H9 (cell line): ENCODE measurements around the gene DOCK1. TPM values are rescaled to one million over a fixed set of nuclear protein-coding genes. Genes with fewer than 3 reads are reported as not detected.

ENCODE experiments used
- DNase-seq: peaks from one replicate; pipeline ENCODE4 v3.0.0-alpha.2; 2017
- H2AFZ ChIP-seq: one replicate; pipeline ENCODE4 v1.6.1; 2013; ENCODE audit warnings: mild to moderate bottlenecking, low read length, control low read depth, moderate library complexity
- H2AK5ac ChIP-seq: 2 replicates; pipeline ENCODE4 v1.6.1; 2013; ENCODE audit warnings: low read length, control low read depth, mixed read lengths; ENCODE audit not compliant: insufficient read length
- H2BK120ac ChIP-seq: one replicate; pipeline ENCODE4 v1.6.1; 2013; ENCODE audit warnings: low read depth, mild to moderate bottlenecking, low read length, control low read depth, inconsistent platforms; ENCODE audit not compliant: poor library complexity, severe bottlenecking
- H2BK12ac ChIP-seq: 2 replicates; pipeline ENCODE4 v1.6.1; 2013; ENCODE audit warnings: low read length, control low read depth, mixed read lengths, low read depth; ENCODE audit not compliant: insufficient read length
- H2BK15ac ChIP-seq: 2 replicates; pipeline ENCODE4 v1.6.1; 2013; ENCODE audit warnings: low read depth, low read length, control low read depth
- H2BK20ac ChIP-seq: one replicate; pipeline ENCODE4 v1.6.1; 2013; ENCODE audit warnings: low read depth, mild to moderate bottlenecking, low read length, control low read depth, inconsistent platforms; ENCODE audit not compliant: poor library complexity, severe bottlenecking
- H2BK5ac ChIP-seq: 2 replicates; pipeline ENCODE4 v1.6.1; 2013; ENCODE audit warnings: low read length, control low read depth, mixed read lengths; ENCODE audit not compliant: insufficient read length
- H3K14ac ChIP-seq: 2 replicates; pipeline ENCODE4 v1.6.1; 2013; ENCODE audit warnings: low read length, control low read depth; ENCODE audit not compliant: insufficient read depth
- H3K18ac ChIP-seq: 2 replicates; pipeline ENCODE4 v1.6.1; 2013; ENCODE audit warnings: low read depth, mild to moderate bottlenecking, mixed read lengths, low read length, control low read depth; ENCODE audit not compliant: insufficient read length
- H3K23ac ChIP-seq: 2 replicates; pipeline ENCODE4 v1.6.1; 2013; ENCODE audit warnings: low read length, control low read depth, mixed read lengths, low read depth; ENCODE audit not compliant: insufficient read length
- H3K23me2 ChIP-seq: 2 replicates; pipeline ENCODE4 v1.6.1; 2013; ENCODE audit warnings: low read depth, mild to moderate bottlenecking, mixed read lengths, low read length, control low read depth; ENCODE audit not compliant: insufficient read length, poor library complexity, severe bottlenecking
- H3K27ac ChIP-seq: 2 replicates; pipeline ENCODE4 v1.5.1; 2013; ENCODE audit warnings: low read length, control low read depth, mixed read lengths, low read depth; ENCODE audit not compliant: insufficient read length
- H3K27me3 ChIP-seq: 2 replicates; pipeline ENCODE4 v1.6.1; 2013; ENCODE audit warnings: low read length, control low read depth, inconsistent platforms; ENCODE audit not compliant: insufficient read depth
- H3K4ac ChIP-seq: 2 replicates; pipeline ENCODE4 v1.6.1; 2013; ENCODE audit warnings: low read depth, mild to moderate bottlenecking, control low read depth, inconsistent platforms, low read length, moderate library complexity
- H3K4me1 ChIP-seq: 2 replicates; pipeline ENCODE4 v1.6.1; 2013; ENCODE audit warnings: low read length, control low read depth, inconsistent platforms; ENCODE audit not compliant: insufficient read depth
- H3K4me2 ChIP-seq: 2 replicates; pipeline ENCODE4 v1.6.1; 2013; ENCODE audit warnings: low read length, control low read depth, mixed read lengths; ENCODE audit not compliant: insufficient read length, insufficient read depth
- H3K56ac ChIP-seq: 2 replicates; pipeline ENCODE4 v1.6.1; 2013; ENCODE audit warnings: low read depth, mild to moderate bottlenecking, mixed read lengths, low read length, control low read depth; ENCODE audit not compliant: insufficient read length
- H3K79me1 ChIP-seq: 2 replicates; pipeline ENCODE4 v1.6.1; 2013; ENCODE audit warnings: low read depth, mild to moderate bottlenecking, moderate library complexity, low read length, control low read depth, inconsistent platforms; ENCODE audit not compliant: insufficient read depth, poor library complexity, severe bottlenecking
- H3K79me2 ChIP-seq: 2 replicates; pipeline ENCODE4 v1.6.1; 2013; ENCODE audit warnings: low read length, control low read depth, inconsistent platforms; ENCODE audit not compliant: insufficient read depth
- H3K9ac ChIP-seq: 2 replicates; pipeline ENCODE4 v1.6.1; 2013; ENCODE audit warnings: low read length, control low read depth, mixed read lengths; ENCODE audit not compliant: insufficient read length; ENCODE audit errors: extremely low read depth
- H3K9me3 ChIP-seq: one replicate; pipeline ENCODE4 v1.6.1; 2013; ENCODE audit warnings: low read depth, low read length, inconsistent platforms; ENCODE audit not compliant: control insufficient read depth
- H3T11ph ChIP-seq: one replicate; pipeline ENCODE4 v1.6.1; 2013; ENCODE audit warnings: mild to moderate bottlenecking, low read length, control low read depth, inconsistent platforms
- H4K20me1 ChIP-seq: one replicate; pipeline ENCODE4 v1.6.1; 2013; ENCODE audit not compliant: control insufficient read depth, insufficient read length, insufficient read depth
- H4K5ac ChIP-seq: 2 replicates; pipeline ENCODE4 v1.6.1; 2013; ENCODE audit warnings: low read depth, mild to moderate bottlenecking, mixed read lengths, low read length, control low read depth; ENCODE audit not compliant: insufficient read length
- H4K8ac ChIP-seq: replicated peaks from 2 replicates; pipeline ENCODE4 v1.6.1; 2013; ENCODE audit warnings: low read length, control low read depth, mixed read lengths, low read depth; ENCODE audit not compliant: insufficient read length
- H4K91ac ChIP-seq: 2 replicates; pipeline ENCODE4 v1.6.1; 2013; ENCODE audit warnings: low read depth, mild to moderate bottlenecking, moderate library complexity, mixed read lengths, low read length, control low read depth; ENCODE audit not compliant: insufficient read length
- H3K27ac Mint-ChIP-seq, 3 experiments: 2 replicates in 2 of 3; 3 replicates in 1 of 3; pipeline ENCODE4 v1.8.0; 2020 to 2021; ENCODE audit warnings: mixed read lengths in 3 of 3, mild to moderate bottlenecking in 1 of 3, moderate library complexity in 1 of 3
- H3K27me3 Mint-ChIP-seq: 2 replicates; pipeline ENCODE4 v1.8.0; 2021; ENCODE audit warnings: low read depth, mild to moderate bottlenecking, moderate library complexity, mixed read lengths
- H3K36me3 Mint-ChIP-seq, 3 experiments: 2 replicates in 2 of 3; 3 replicates in 1 of 3; pipeline ENCODE4 v1.8.0; 2020 to 2021; ENCODE audit warnings: low read depth in 3 of 3, mixed read lengths in 3 of 3; ENCODE audit not compliant: insufficient read depth in 1 of 3
- H3K4me1 Mint-ChIP-seq, 2 experiments: 2 replicates each; pipeline ENCODE4 v1.8.0; 2020; ENCODE audit warnings: mixed read lengths in 2 of 2
- H3K4me3 Mint-ChIP-seq, 2 experiments: 2 replicates in 1 of 2; 3 replicates in 1 of 2; pipeline ENCODE4 v1.8.0; 2020 to 2021; ENCODE audit warnings: mild to moderate bottlenecking in 2 of 2, mixed read lengths in 2 of 2, moderate library complexity in 1 of 2
- H3K9me3 Mint-ChIP-seq, 2 experiments: 2 replicates in 1 of 2; 3 replicates in 1 of 2; pipeline ENCODE4 v1.8.0; 2020; ENCODE audit warnings: mild to moderate bottlenecking in 2 of 2, mixed read lengths in 2 of 2, moderate library complexity in 1 of 2
- CTCF ChIP-seq: fragments of 200-600 bp; sonication (generic); conservative IDR thresholded peaks from 3 replicates; pipeline ENCODE4 v1.8.0; 2021; ENCODE audit warnings: antibody characterized with exemption, mild to moderate bottlenecking
- WGBS: extraction: QIAGEN DNeasy Blood & Tissue Kit; methylation state at CpG from one replicate; pipeline ENCODE4 v1.1.7; 2013; ENCODE audit warnings: missing lambda C conversion rate, low lambda C conversion rate, mixed read lengths; ENCODE audit not compliant: insufficient read length; ENCODE audit errors: extremely low coverage; 5-methylcytosine and 5-hydroxymethylcytosine counted together
- total RNA-seq: library from RNA; stranded (reverse); gene quantifications from 2 replicates; pipeline ENCODE4 v1.2.1, GENCODE V29; 2021

Gene DOCK1
- total RNA-seq, 1 experiment from 2014 or later = 57.0 TPM

- H3K9me3 Mint-ChIP-seq = no peaks in the 10 kb centered on the region
- Histone ChIP-seq H3K18ac (no peak overlapping the region), H3K9ac (no peak overlapping the region), H3K4me1 (no peaks in the 10 kb centered on the region), H4K5ac (no peak overlapping the region), H2AFZ (no peak overlapping the region), H3K27me3 (no peaks in the 10 kb centered on the region), H2AK5ac (no peak overlapping the region), H3K56ac (no peak overlapping the region), H3K79me1 (no peaks in the 10 kb centered on the region), H2BK20ac (no peak overlapping the region), H2BK5ac (no peak overlapping the region), H3K9me3 (no peaks in the 10 kb centered on the region), H3K14ac (no peak overlapping the region), H3K4me2 (no peak overlapping the region), H2BK15ac (no peak overlapping the region), H3K23me2 (no peaks in the 10 kb centered on the region), H4K8ac (no peak overlapping the region), H3K79me2 (no peaks in the 10 kb centered on the region), H4K20me1 (no peaks in the 10 kb centered on the region), H3T11ph (no peak overlapping the region), H3K23ac (no peak overlapping the region), H3K27ac (no peak overlapping the region), H4K91ac (no peak overlapping the region), H3K4ac (no peak overlapping the region), H2BK12ac (no peak overlapping the region), H2BK120ac (no peak overlapping the region)
- no peaks in the 10 kb centered on the region for H3K36me3 Mint-ChIP-seq
- peaks cover 0 to 4% of the 10 kb centered on the region in 2 experiments; a peak in 2 of 4 replicates for H3K4me1 Mint-ChIP-seq
- DNase-seq = no peak
- H3K4me3 Mint-ChIP-seq = no peak overlapping the region
- TF ChIP-seq CTCF = no peak
- H3K27me3 Mint-ChIP-seq = no peaks in the 10 kb centered on the region; the same call in 1 of the 2 replicates
- H3K27ac Mint-ChIP-seq = no peak overlapping the region; a peak in 1 of 7 replicates
- no CpG with 5 or more reads among the region's 13 CpGs for WGBS
These were observed 590.8 kb downstream of the DOCK1 start for GRCh38 chr10:127496035-127496434.
